Measurements from ENCODE around the gene MMP24OS. TPM values are rescaled to one million over a fixed set of nuclear protein-coding genes. Genes with fewer than 3 reads are reported as not detected.

MMP24OS gene
- total RNA-seq, 1 donor from 2014 or later, result 59.1 TPM

GRCh38 chr20:35275741-35276251 lies 2.1 kb downstream of the MMP24OS start:
- DNase-seq (ENCODE audit: low spot score, unreplicated experiment), result no peak
- H3K27ac Mint-ChIP-seq, result peak overlapping the region; percentile 20
- peaks cover 14% of the 10 kb centered on the region for H3K36me3 Mint-ChIP-seq (ENCODE audit: insufficient read depth)
- peak overlapping the region; percentile 26 for H3K4me3 Mint-ChIP-seq (ENCODE audit: low read depth)
- peaks cover 7% of the 10 kb centered on the region for H3K4me1 Mint-ChIP-seq (ENCODE audit: low read depth)
- no peaks in the 10 kb centered on the region for H3K27me3 Mint-ChIP-seq
- H3K9me3 Mint-ChIP-seq (ENCODE audit: low read depth), result no peaks in the 10 kb centered on the region
- TF ChIP-seq CTCF (IDR thresholded peaks at IDR 0.05; ENCODE audit: unreplicated experiment), result no peak

- H3K9me3 Mint-ChIP-seq (ENCODE audit: low read depth), result no peaks in the 10 kb centered on the region
- no peaks in the 10 kb centered on the region for H3K27me3 Mint-ChIP-seq
- H3K4me1 Mint-ChIP-seq (ENCODE audit: low read depth), result peaks cover 7% of the 10 kb centered on the region
- H3K36me3 Mint-ChIP-seq (ENCODE audit: insufficient read depth), result peaks cover 8% of the 10 kb centered on the region
- TF ChIP-seq CTCF (IDR thresholded peaks at IDR 0.05; ENCODE audit: unreplicated experiment), result no peak
- no peak for DNase-seq (ENCODE audit: low spot score, unreplicated experiment)
- no peak overlapping the region for H3K27ac Mint-ChIP-seq
- no peak overlapping the region for H3K4me3 Mint-ChIP-seq (ENCODE audit: low read depth)
Observed at GRCh38 chr20:35274172-35275092, 3.5 kb downstream of the MMP24OS start.

GRCh38 chr20:35273449-35274171 lies 4.3 kb downstream of the MMP24OS start:
- H3K4me3 Mint-ChIP-seq (ENCODE audit: low read depth), result no peak overlapping the region
- peaks cover 7% of the 10 kb centered on the region for H3K36me3 Mint-ChIP-seq (ENCODE audit: insufficient read depth)
- DNase-seq (ENCODE audit: low spot score, unreplicated experiment), result no peak
- TF ChIP-seq CTCF (IDR thresholded peaks at IDR 0.05; ENCODE audit: unreplicated experiment), result no peak
- no peak overlapping the region for H3K27ac Mint-ChIP-seq
- peaks cover 7% of the 10 kb centered on the region for H3K4me1 Mint-ChIP-seq (ENCODE audit: low read depth)
- H3K9me3 Mint-ChIP-seq (ENCODE audit: low read depth), result no peaks in the 10 kb centered on the region
- H3K27me3 Mint-ChIP-seq, result no peaks in the 10 kb centered on the region

- Mint-ChIP-seq H3K9me3 (ENCODE audit: low read depth) (peaks cover 3% of the 10 kb centered on the region), H3K36me3 (ENCODE audit: insufficient read depth) (peaks cover 8% of the 10 kb centered on the region), H3K27me3 (no peaks in the 10 kb centered on the region), H3K4me1 (ENCODE audit: low read depth) (peaks cover 2% of the 10 kb centered on the region), H3K27ac (no peak overlapping the region), H3K4me3 (ENCODE audit: low read depth) (no peak overlapping the region)
- no peak for TF ChIP-seq CTCF (IDR thresholded peaks at IDR 0.05; ENCODE audit: unreplicated experiment)
- DNase-seq (ENCODE audit: low spot score, unreplicated experiment), result no peak
Observed at GRCh38 chr20:35271904-35272303, 6.0 kb downstream of the MMP24OS start.
